GM21619 (cell line): ENCODE results near the gene PCDHGB7.
A peak's percentile ranks its signal among the peaks of the same experiment; 100 is the strongest.
"Not testable (repeated sequence)": the region's sequence is repeated elsewhere in the genome, so short reads cannot be mapped to it uniquely, and the experiment has no call there.

Experiments used
- ATAC-seq: cut with Tn5 transposase; IDR thresholded peaks from one replicate; pipeline ENCODE4 v1.9.1; 2021; ENCODE audit not compliant: unreplicated experiment

PCDHGB7 gene

GRCh38 chr5:141417494-141418172 is at the start of gene PCDHGB7:
Gene PCDHGB7, plus strand, starts transcription at chr5:141417677. Its CDS starts 183 bp downstream, at chr5:141417860.
- peak; percentile 73 for ATAC-seq

GRCh38 chr5:141369994-141370848 is 47.3 kb upstream of the PCDHGB7 start, which contains the start of gene PCDHGB3:
Gene PCDHGB3, plus strand, starts transcription at chr5:141370242. Its CDS starts 153 bp downstream, at chr5:141370395.
- ATAC-seq = peak; percentile 97

- ATAC-seq = no peak
These were observed 45.7 kb upstream of the PCDHGB7 start for GRCh38 chr5:141371572-141372475.

- ATAC-seq = no peak
These were observed 43.7 kb upstream of the PCDHGB7 start, which contains the start of gene PCDHGA6 for GRCh38 chr5:141373673-141374317. Gene PCDHGA6, plus strand, starts transcription at chr5:141373891. Its CDS starts 193 bp downstream, at chr5:141374084.

- ATAC-seq = no peak
These were observed 42.9 kb upstream of the PCDHGB7 start for GRCh38 chr5:141374627-141375026.

- ATAC-seq = not testable (repeated sequence)
These were observed 41.9 kb upstream of the PCDHGB7 start for GRCh38 chr5:141375444-141376155.

- no peak for ATAC-seq
These were observed 34.8 kb upstream of the PCDHGB7 start, which contains the start of gene PCDHGA7 for GRCh38 chr5:141382469-141383294. Gene PCDHGA7, plus strand, starts transcription at chr5:141382742. Its CDS starts 158 bp downstream, at chr5:141382900.

GRCh38 chr5:141383345-141383744 is 34.1 kb upstream of the PCDHGB7 start:
- no peak for ATAC-seq

GRCh38 chr5:141384471-141385267 is 32.8 kb upstream of the PCDHGB7 start:
- ATAC-seq = no peak

GRCh38 chr5:141387557-141388311 is 29.7 kb upstream of the PCDHGB7 start, which contains the start of gene PCDHGB4:
Gene PCDHGB4, plus strand, starts transcription at chr5:141387698. Its CDS starts 187 bp downstream, at chr5:141387885.
- peak; percentile 91 for ATAC-seq

- ATAC-seq = no peak
These were observed 28.8 kb upstream of the PCDHGB7 start for GRCh38 chr5:141388661-141389060.

GRCh38 chr5:141389153-141390042 is 28.1 kb upstream of the PCDHGB7 start:
- ATAC-seq = no peak

GRCh38 chr5:141392429-141393198 is 24.9 kb upstream of the PCDHGB7 start, which contains the start of gene PCDHGA8:
Gene PCDHGA8, plus strand, starts transcription at chr5:141392633. Its CDS starts 181 bp downstream, at chr5:141392814.
- no peak for ATAC-seq

GRCh38 chr5:141393267-141393666 is 24.2 kb upstream of the PCDHGB7 start:
- no peak for ATAC-seq
